ENCODE results near the gene GABPA.
"Not testable (repeated sequence)": the region's sequence is repeated elsewhere in the genome, so short reads cannot be mapped to it uniquely, and the experiment has no call there.

Gene GABPA

DNA sequence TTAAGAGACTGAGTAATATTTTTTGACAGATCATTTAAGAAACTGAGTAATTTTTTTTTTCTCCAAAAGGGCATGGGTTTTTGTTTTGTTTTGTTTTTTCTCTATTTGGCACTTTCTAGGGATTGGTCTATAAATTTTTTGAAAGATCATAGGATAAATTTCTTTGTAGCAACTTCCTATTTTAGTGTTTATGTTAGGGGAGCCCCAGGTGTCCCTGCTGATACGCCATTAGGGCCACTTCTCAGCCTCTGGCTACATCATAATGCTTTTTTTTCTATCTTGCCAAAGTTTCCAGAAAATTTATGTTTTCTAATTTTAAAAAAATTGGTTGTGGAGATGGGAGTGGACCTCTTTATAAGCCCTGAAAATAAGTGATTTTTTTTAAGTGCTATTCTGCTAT lies 2.6 kb downstream of the GABPA start:
- DNase-seq (ENCODE audit: low spot score), result no peak

DNA sequence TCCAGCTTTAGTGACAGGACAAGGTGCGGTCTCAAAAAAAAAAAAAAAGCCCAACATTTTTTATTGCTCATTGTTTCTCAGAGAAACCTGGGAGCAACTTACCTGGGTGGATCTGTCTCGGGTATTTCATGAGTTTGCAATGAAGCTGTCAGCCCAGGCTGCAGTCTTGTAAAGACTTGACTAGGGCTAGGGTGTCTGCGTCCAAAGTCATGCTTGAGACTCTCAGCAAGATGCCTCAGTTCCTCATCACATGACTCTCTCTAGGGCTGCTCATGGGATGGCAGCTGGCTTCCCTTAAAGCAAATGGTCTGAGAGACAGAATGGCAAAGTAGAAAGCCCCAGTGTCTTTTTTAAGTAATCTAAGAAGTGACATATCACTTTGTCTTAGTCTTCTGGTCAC lies 8.1 kb downstream of the GABPA start:
- DNase-seq (ENCODE audit: low spot score), result no peak

DNA sequence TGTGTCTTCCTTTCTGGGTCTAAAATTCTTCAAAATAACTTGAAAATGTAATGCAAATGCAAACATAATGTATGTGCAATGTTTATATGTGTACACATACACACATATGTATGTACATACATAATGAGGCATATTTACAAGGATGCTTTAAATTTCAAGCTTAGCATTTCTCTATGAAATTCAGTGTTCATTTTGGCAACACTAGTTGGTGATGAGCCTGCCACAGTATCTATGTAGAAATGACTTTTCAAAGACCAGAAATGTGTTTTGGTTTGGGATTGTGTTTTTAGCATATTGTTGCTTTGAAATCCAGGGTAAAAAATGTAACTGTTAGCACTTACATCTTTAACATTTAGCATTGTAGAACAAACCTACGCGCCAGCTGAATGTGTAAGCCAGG lies 10.1 kb downstream of the GABPA start:
- DNase-seq (ENCODE audit: low spot score), result no peak

DNA sequence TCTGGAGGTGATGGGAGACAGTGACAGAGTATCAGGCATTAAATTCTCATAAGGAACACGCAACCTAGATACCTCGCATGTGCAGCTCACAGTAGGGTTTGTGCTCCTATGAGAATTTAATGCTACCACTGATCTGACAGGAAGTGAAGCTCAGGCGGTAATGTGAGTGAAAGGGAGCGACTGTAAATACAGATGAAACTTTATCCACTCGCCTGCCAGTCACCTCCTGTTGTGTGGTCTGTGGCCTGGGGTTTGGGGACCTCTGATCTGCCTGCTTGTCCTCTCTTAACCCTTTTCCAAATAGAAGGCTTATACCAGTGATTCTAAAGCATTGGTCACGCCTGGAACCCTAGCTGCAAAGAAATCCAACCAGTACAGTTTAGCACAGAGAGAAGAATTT lies 15.3 kb downstream of the GABPA start:
- no peak for DNase-seq (ENCODE audit: low spot score)

DNA sequence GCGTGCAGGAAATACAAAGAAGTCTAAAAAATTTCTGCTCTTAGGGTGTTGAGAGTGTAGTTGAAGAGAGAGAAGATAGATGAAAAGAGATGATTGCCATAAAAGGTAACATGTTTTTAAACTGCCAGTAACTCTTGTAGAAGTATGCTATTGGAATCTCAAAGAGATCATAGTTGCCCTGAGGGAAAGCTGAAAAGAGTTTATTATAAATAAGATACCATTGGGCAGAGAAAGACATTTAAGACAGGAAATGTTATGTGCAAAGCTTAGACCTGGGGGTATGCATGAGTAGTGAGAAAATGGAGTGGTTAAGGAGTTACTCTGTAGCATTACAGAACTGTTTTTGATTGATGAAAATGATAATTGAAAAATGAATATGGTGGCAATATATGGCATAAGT lies 17.6 kb downstream of the GABPA start:
- DNase-seq (ENCODE audit: low spot score), result no peak

DNA sequence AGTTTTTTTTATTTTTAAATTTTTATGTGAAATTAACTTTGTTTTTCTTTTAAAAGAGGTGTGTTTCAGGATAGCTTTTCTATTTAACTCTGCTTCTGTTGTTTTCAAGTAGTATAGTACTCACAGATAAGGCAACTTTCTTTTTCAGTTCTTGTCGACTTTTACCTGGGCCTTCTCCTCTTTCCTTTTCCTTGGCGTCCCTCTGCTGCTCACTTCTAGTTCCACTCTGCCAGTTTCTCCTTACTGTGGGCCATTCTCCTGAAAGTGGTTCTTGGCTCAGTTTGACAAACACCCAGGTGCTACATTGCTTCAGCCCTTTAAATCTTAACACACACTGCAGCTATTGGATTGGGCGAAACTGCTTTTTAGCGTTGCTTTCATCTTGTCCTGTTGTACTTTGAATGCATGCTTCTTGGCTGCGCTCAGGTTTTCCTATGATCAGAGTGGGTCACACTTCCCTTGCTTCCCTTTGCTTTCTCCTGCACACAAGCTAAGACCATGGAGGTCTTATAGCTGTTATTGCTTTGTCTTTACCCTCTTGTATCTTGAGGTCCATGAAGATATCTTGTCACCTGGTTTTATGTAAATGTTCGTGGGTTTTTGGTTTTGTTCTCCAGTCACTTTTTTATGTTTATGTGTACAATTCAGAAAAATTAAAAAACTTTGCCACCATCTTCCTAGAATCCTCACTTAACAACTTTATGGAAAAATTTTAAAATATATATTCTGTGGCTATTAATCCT lies 21.6 kb downstream of the GABPA start:
- DNase-seq (ENCODE audit: low spot score), result no peak

DNA sequence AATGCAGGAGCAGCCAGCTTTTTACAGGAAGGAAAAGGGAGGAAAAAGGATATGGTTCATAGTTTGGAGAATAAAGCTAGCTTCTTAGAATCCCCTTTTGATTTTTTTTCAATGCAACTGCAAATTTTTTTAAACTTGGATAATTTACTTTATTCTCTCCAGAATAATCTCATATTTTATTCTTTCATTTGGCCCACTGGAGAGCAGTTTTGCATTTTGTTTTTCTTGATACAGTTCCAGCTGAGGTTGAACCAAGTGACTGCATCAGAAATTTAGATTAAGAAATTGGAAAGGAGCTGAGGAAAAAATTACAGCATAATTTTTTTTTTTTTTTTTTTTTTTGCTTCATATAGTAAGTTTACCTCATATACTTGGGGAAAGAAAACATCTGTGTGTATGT lies 22.8 kb downstream of the GABPA start:
- DNase-seq (ENCODE audit: low spot score), result no peak

DNA sequence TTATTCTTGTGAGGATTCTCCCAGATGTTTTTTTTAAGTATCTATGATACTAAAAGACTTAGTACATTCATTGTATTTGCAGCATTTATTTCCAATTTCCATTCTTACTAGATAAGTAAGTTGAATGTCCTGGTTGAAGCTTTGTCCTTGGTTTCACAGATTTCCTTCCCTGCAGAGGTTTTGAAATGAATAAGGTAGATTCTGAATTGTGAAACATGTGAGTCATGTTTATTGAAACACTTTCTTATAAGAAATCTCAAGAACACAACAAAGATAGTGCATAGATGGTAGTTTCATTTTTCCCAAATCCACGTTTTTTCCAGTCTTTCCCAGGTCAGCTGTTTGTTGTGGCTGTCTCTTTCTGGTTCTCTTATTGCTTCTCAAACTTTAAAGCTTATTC lies 24.8 kb downstream of the GABPA start:
- DNase-seq (ENCODE audit: low spot score), result no peak

DNA sequence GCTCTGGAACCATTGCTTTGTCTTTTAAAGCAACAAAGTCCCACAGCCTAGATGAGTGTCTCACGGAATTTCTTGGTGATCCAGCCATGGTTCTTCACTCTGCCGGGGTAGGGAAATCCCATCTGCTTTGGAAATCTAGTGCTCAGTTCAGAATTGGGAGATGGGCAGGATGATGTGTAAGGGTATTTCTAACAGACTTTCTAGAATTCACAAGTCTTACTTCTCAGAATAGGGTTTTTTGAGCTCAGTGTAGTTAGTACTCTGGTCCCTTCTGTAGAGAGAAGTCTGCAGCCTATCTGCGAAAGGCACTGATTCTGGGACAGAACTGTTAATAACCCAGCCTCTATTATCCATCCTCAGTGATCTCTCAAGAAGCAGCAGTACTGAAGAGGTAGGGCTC lies 25.3 kb downstream of the GABPA start:
- no peak for DNase-seq (ENCODE audit: low spot score)

DNA sequence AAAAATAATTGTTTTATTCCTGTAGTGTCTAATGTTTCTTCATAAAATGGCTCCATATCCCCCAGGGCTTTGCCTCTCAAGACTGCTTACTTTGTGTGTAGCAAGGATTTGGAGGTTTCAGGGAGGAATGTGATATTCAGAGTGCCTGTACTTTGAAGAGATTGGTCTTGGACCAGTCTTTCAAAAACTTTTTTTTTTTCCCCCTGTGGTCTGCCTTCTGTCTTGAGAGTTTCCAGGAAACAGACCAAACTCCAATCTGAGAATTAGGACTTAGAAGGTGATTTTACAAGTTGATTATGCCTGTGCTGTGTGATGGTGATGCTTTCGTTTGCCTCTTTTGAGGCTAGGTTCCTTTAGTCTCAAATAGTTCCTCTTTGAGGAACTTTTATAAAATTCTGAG lies 25.9 kb downstream of the GABPA start:
- no peak for DNase-seq (ENCODE audit: low spot score)

DNA sequence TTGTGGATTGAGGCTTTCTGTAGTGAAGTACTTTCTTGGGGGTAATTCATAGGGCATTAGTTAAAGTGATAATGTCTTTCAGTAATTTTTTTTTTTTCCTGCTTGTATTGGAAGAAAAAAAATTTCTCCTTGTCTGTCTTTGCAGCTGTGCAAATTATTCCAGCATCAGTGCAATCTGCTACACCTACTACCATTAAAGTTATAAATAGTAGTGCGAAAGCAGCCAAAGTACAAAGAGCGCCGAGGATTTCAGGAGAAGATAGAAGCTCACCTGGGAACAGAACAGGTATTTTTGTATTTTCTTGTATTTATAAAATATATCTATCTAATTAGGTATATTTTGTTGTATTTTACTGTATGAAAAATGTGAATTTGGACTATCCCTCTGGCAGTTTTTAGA lies 29.3 kb downstream of the GABPA start:
- DNase-seq (ENCODE audit: low spot score), result no peak

DNA sequence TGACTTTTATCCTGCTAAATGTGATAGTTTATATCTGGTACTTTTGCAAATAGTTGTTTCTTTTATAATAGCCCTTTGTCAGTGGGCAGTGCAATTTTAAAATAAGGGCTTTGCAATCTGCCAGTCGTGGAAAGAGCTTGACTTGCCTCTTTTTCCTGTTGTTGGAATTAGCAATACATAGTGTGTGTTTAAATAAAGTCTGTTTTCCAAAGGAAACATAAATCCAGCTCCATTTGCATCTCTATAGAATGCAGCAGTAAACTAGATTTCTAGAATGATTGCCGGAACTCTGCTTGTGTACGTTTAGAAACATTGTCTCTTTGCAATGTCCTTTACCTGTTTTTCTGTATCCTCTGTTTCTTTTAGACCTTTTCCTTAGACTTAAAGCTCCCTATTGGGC lies 33.1 kb downstream of the GABPA start:
- DNase-seq (ENCODE audit: low spot score), result no peak

DNA sequence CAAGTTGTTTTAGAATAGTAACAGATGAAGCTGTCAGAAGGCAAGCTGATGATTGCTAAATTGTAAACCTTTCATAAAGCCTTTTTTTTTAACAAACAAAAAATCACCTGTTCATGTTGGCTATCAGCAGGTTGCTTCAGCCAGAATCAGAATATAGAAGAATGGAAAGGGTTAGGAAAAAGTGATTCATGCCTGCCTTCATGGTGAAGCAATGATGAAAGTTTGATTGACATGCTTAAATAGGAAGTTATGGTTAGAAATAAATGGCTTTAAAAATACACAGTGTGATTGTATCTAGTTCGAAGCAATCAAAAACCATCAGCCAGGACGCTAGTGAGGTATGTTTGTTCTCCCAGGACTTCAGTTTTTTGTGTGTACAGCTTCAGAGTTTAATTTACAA lies 37.9 kb downstream of the GABPA start:
- DNase-seq (ENCODE audit: low spot score), result no peak

DNA sequence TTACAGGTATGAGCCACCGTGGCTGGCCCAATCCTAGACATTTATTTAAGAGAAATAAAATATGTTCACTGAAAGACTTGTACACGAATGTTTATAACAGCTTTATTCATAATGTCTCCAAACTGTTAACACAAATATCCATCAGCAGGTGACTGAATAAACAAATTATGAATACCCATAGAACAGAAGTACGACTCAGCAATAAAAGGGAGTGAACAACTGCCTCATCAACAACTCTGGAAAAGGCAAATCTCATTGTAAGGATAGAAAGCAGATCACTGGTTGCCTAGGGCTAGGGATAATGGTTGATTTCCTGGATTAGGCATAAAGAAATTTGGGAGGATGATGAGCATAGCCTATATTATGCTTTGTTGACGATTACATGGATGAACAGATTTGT lies 41.7 kb downstream of the GABPA start:
- DNase-seq (ENCODE audit: low spot score), result no peak

DNA sequence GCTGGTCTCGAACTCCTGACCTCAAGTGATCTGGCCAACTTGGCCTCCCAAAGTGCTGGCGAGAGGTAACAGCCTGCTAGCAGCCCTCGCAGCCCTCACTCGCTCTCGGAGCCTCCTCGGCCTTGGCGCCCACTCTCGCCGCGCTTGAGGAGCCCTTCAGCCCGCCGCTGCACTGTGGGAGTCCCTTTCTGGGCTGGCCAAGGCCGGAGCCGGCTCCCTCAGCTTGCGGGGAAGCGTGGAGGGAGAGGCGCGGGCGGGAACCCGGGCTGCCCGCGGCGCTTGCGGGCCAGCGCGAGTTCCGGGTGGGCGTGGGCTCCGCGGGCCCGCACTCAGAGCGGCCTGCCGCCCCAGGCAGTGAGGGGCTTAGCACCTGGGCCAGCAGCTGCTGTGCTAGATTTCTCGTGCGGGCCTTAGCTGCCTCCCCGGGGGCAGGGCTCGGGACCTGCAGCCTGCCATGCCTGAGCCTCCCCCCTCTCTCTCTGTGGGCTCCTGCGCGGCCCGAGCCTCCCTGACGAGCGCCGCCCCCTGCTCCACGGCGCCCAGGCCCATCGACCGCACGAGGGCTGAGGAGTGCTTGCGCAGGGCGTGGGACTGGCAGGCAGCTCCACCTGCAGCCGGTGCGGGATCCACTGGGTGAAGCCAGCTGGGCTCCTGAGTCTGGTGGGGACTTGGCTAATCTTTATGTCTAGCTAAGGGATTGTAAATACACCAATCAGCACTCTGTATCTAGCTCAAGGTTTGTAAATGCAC lies 43.5 kb downstream of the GABPA start:
- not testable (repeated sequence) for DNase-seq (ENCODE audit: low spot score)

DNA sequence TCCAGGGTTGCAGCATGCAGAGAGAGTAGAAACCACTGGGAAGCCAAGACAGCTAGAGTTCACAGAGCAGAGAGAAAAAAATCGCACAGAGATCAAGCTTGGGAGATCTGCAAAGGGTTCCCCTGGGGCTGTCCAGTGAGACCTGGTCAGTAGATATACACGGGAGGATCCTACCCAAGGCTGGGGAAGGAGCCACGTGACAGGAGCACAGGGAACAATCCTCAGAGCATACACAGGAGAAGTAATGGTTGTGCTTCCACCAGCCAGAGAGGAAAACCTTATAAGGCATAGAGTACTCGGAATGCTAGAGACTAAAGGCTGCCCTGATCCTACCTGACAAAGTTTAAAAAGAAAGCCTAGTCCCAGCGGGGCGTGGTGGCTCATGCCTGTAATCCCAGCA lies 53.9 kb downstream of the GABPA start:
- DNase-seq (ENCODE audit: low spot score), result no peak

DNA sequence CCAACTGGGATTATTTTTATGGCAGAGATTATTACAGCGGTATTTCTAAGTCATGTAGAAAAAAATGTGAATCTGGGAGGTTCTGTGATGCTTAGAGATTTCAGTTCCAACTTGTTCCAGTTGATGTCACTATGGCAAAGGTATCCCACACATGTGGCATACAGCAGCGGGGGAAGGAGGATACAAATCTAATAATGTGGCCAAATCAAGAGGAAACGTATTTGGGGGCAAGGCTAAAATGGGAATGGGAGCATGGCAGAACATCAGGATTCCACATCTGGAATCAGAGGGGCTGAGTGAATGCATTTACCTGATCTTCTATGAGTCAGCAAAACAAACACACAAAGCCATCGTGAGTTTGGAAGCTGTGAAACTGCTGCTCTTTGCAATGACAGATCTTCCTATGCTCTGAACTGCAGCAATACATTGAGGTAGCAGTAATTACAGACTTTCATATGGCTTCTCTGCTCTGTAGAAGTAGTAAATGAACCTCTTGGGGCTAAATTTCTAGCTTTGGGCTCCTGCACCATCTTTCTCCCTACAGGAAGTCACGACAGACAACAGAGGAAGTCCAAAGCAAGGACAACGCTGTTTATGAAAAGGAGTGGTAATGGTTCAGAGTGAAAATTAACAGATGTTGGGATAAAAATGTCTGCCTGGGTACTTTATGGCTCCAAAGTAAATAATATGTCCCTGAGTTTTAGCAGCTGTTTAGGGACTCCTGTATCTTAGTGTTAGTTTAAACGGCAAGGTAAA lies 55.5 kb downstream of the GABPA start:
- peak; percentile 16 for DNase-seq (ENCODE audit: low spot score)

DNA sequence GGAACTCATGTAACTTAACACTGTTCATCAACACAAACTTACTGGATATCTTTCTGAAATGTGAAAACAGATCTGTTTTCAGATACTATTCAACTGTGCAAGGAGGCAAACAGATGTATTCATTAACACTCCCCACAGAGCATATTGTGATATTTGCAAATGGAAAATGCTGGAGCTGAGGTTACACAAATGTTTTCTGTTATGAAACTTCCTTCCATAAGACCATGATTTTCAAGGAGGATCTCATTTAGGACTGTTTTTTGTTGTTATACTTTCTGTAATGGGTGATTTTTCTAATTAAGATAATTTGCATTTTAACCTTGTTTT lies 56.1 kb downstream of the GABPA start:
- no peak for DNase-seq (ENCODE audit: low spot score)

DNA sequence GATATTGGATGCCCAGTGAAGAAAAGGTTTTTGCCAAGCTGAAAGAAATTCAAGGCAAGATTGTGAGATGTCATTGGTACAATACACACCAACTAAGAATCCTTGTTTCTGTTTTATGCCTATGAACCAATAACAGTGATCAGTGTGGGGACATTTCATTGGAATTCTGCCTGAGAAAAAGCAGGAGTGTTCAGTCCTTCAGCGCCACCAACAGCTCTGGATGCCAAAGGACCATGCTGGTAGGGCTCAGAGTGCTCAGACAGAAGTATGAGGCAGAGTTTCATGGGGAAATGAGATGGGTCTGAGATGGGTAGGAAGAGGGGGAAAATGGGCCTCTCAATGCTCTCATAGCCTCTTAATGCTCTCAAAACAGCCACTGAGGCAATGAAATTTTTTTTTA lies 56.5 kb downstream of the GABPA start:
- no peak for DNase-seq (ENCODE audit: low spot score)

DNA sequence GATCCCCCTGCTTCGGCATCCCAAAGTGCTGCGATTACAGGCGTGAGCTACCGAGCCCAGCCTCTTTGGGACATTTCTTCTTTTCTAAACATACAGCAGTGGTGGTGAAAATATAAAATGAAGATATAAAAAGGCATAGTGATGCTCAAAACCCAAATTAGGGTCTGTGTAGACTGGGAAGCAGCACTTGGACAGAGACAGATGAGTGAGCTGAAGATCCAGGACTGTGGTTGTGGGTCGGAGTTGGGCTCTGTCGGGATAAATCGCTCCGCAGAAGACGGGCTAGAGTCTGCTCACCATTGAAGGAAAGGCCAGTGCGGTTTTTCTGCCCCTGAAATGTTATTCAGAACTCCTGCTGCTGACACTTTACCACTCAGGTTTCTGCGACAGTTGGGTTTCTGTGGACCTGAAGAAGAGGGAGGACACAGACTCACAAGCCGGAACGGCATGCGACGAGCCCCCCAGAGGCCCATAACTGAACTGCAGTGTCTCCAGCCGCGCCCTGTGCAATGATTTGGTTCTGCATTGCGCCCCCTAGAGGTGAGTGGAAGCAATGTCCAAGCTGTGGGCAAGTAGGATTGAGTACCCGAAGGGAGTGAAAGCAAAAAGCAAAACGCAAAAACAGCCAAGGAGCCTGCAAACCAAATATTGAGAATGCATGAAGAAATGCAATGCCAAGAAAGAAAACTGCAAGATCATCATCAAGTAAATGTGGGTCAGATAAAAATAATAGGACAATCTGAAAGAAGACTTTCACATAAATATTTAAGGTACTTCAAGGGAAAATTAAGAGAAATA lies 66.6 kb downstream of the GABPA start:
- DNase-seq (ENCODE audit: low spot score), result peak; percentile 68

DNA sequence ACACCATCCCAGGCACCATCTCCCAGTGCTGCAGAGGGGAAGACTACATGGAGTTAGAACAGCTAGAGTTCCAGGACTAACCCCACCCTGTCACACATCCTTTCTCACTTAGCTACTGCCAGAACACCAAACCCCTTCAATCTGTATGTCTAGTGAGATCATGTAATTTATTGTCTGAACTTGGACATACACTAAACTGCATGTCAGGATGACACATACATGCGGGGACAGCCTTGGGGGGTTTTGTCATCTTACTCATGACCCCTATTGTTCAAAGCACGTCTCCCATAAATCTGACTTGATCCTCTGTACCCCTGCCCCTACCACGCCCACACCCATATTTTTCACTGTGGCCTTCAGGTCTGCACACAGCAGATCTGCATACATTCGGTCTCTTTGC lies 71.3 kb downstream of the GABPA start:
- DNase-seq (ENCODE audit: low spot score), result no peak

DNA sequence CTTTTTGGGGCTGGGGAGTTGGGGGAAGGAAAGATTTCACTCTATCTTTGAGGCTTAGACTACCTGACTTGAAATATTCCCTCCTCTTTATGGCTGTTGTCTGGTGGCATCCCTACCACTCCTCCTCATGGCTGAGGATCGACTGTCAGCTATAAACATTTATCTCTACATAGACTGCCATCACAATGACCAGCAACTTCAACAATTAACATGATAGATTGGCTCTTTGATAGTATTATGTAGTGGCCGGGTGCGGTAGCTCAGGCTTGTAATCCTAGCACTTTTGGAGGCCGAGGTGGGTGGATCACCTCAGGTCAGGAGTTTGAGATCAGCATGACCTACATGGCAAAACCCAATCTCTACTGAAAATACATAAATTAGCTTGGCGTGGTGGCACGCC lies 72.4 kb downstream of the GABPA start:
- no peak for DNase-seq (ENCODE audit: low spot score)

DNA sequence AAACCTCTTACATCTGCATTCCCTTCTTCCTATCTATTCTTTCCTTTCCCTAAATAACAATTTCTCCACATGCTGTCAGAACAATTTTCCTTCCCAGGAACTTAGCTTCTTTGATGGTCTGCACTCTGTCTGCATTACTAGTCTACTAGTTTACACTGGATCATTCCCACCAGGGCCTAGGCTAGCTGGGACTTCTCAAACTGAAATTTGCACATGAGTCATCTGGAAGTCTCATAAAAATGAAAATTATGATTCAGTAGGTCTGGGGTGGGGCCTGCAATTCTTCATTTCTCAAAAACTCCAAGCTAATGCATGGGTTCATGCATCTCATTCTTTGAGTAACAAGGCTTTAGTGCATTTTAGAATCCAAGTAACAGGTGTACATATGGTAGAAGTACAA lies 74.2 kb downstream of the GABPA start:
- peak; percentile 8 for DNase-seq (ENCODE audit: low spot score)
